PC-9 (cell line): ENCODE results near the gene CXorf49.
"Not testable (repeated sequence)": the region's sequence is repeated elsewhere in the genome, so short reads cannot be mapped to it uniquely, and the experiment has no call there.

Experiments
- EZH2 ChIP-seq: fragments of 200-600 bp; sonication (generic); IDR thresholded peaks from 2 replicates; pipeline ENCODE4 v1.8.0; 2017; ENCODE audit warnings: antibody characterized with exemption, low read depth
- TF ChIP-seq, protein P1 (sequence below): fragments of 200-600 bp; sonication (generic); conservative IDR thresholded peaks from 2 replicates; pipeline ENCODE4 v1.6.1; 2017; ENCODE audit warnings: mixed run types, antibody characterized with exemption, mild to moderate bottlenecking, moderate library complexity

DNA sequence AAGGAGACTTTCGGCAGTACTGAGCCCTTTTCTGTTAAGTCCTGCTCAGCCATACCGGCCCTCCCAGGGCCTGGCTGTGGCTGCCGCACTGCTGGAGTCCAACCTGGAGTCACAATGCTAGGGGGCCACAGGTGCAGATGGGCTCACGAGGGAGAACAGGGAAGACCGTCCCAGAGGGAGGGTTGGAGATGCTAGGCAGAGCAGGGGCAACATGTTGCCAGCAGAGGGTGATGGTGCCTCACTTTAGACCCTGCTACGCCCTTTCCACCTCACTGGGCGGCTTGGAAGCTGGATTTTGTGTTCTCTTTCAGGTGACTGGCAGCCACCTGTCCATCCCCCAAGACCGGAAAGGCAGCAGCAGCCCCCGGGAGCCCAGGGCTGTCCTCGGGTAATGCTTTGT, 48.1 kb downstream of the CXorf49 start:
- TF ChIP-seq EZH2 = not testable (repeated sequence)
- TF ChIP-seq, protein P1, sequence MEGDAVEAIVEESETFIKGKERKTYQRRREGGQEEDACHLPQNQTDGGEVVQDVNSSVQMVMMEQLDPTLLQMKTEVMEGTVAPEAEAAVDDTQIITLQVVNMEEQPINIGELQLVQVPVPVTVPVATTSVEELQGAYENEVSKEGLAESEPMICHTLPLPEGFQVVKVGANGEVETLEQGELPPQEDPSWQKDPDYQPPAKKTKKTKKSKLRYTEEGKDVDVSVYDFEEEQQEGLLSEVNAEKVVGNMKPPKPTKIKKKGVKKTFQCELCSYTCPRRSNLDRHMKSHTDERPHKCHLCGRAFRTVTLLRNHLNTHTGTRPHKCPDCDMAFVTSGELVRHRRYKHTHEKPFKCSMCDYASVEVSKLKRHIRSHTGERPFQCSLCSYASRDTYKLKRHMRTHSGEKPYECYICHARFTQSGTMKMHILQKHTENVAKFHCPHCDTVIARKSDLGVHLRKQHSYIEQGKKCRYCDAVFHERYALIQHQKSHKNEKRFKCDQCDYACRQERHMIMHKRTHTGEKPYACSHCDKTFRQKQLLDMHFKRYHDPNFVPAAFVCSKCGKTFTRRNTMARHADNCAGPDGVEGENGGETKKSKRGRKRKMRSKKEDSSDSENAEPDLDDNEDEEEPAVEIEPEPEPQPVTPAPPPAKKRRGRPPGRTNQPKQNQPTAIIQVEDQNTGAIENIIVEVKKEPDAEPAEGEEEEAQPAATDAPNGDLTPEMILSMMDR = peak; percentile 50
